WTC11 (cell line): ENCODE data around the gene LAPTM5. TPM values are rescaled to one million over a fixed set of nuclear protein-coding genes. Genes with fewer than 3 reads are reported as not detected.

Source experiments
- ATAC-seq: fragments of 200-7000 bp; cut with Tn5 transposase; 2 replicates; pipeline ENCODE4 v1.10.0; 2021; ENCODE audit warnings: mild to moderate bottlenecking, moderate library complexity
- CTCF ChIA-PET: fragments of 300-600 bp; sonication (Branson Sonifier 250); formaldehyde crosslinking; loops from one replicate; lab custom pipeline; 2021; ENCODE audit warnings: antibody characterized with exemption; lab: Charles Lee
- POLR2A ChIA-PET: fragments of 350-600 bp; sonication (Branson Sonifier 250); formaldehyde crosslinking; loops from one replicate; lab custom pipeline; 2021; ENCODE audit warnings: antibody characterized with exemption; lab: Charles Lee
- DNase-seq: peaks from one replicate; pipeline ENCODE4 v3.0.0; 2021; ENCODE audit warnings: low spot score
- H3K27ac Mint-ChIP-seq: 2 replicates; pipeline ENCODE4 v1.8.0; 2021; ENCODE audit warnings: mixed read lengths
- H3K27me3 Mint-ChIP-seq: 2 replicates; pipeline ENCODE4 v1.8.0; 2021; ENCODE audit warnings: low read depth, mild to moderate bottlenecking, moderate library complexity, mixed read lengths
- H3K36me3 Mint-ChIP-seq: 2 replicates; pipeline ENCODE4 v1.8.0; 2021; ENCODE audit warnings: mixed read lengths
- H3K4me1 Mint-ChIP-seq: 2 replicates; pipeline ENCODE4 v1.8.0; 2022; ENCODE audit warnings: mixed read lengths
- H3K4me3 Mint-ChIP-seq: 2 replicates; pipeline ENCODE4 v1.8.0; 2021; ENCODE audit warnings: mild to moderate bottlenecking, moderate library complexity, mixed read lengths
- H3K9me3 Mint-ChIP-seq: 2 replicates; pipeline ENCODE4 v1.8.0; 2021; ENCODE audit warnings: mixed read lengths
- AFF4 ChIP-seq: sonication (generic); formaldehyde crosslinking; IDR thresholded peaks from 2 replicates; pipeline ENCODE4 v1.8.1; 2023; ENCODE audit warnings: mild to moderate bottlenecking, missing genetic modification reagents, borderline replicate concordance
- ARID4B ChIP-seq: sonication (generic); formaldehyde crosslinking; IDR thresholded peaks from 2 replicates; pipeline ENCODE4 v1.8.0; 2023; ENCODE audit warnings: missing genetic modification reagents, mild to moderate bottlenecking, borderline replicate concordance
- ESRRA ChIP-seq: sonication (generic); formaldehyde crosslinking; IDR thresholded peaks from 2 replicates; pipeline ENCODE4 v1.8.1; 2022; ENCODE audit warnings: mild to moderate bottlenecking, missing genetic modification reagents, borderline replicate concordance
- JAZF1 ChIP-seq: fragments of 250-450 bp; sonication (Bioruptor Pico); IDR thresholded peaks from 2 replicates; pipeline ENCODE4 v1.9.0; 2021; ENCODE audit warnings: moderate library complexity, mild to moderate bottlenecking, inconsistent platforms
- MLX ChIP-seq: sonication (generic); formaldehyde crosslinking; IDR thresholded peaks from 2 replicates; pipeline ENCODE4 v1.8.1; 2023; ENCODE audit warnings: mild to moderate bottlenecking, missing genetic modification reagents, moderate library complexity
- NFATC4 ChIP-seq: fragments of 250-450 bp; sonication (Bioruptor Pico); IDR thresholded peaks from 2 replicates; pipeline ENCODE4 v1.9.0; 2021; ENCODE audit warnings: mild to moderate bottlenecking
- NFE2L1 ChIP-seq: sonication (generic); formaldehyde crosslinking; IDR thresholded peaks from 2 replicates; pipeline ENCODE4 v1.8.1; 2023; ENCODE audit warnings: missing genetic modification reagents
- NR1H2 ChIP-seq: sonication (generic); formaldehyde crosslinking; IDR thresholded peaks from 2 replicates; pipeline ENCODE4 v1.9.0; 2021; ENCODE audit warnings: mild to moderate bottlenecking, moderate library complexity, missing genetic modification reagents
- NR3C1 ChIP-seq: sonication (generic); formaldehyde crosslinking; conservative IDR thresholded peaks from 2 replicates; pipeline ENCODE4 v1.8.1; 2023; ENCODE audit warnings: low read depth, mild to moderate bottlenecking, missing genetic modification reagents
- USF2 ChIP-seq: sonication (generic); formaldehyde crosslinking; IDR thresholded peaks from 2 replicates; pipeline ENCODE4 v1.8.1; 2023; ENCODE audit warnings: mild to moderate bottlenecking, missing genetic modification reagents, moderate library complexity
- ZNF219 ChIP-seq: sonication (generic); formaldehyde crosslinking; IDR thresholded peaks from 2 replicates; pipeline ENCODE4 v1.8.0; 2023; ENCODE audit warnings: missing genetic modification reagents, mild to moderate bottlenecking, borderline replicate concordance
- ZNF317 ChIP-seq: sonication (generic); formaldehyde crosslinking; IDR thresholded peaks from 2 replicates; pipeline ENCODE4 v1.8.1; 2023; ENCODE audit warnings: low read depth, mild to moderate bottlenecking, moderate library complexity, missing genetic modification reagents, borderline replicate concordance
- ZNF396 ChIP-seq: fragments of 250-450 bp; sonication (Bioruptor Pico); IDR thresholded peaks from 2 replicates; pipeline ENCODE4 v1.8.0; 2021; ENCODE audit warnings: mild to moderate bottlenecking, moderate library complexity, borderline replicate concordance
- ZNF416 ChIP-seq: fragments of 250-450 bp; sonication (Bioruptor Pico); IDR thresholded peaks from 2 replicates; pipeline ENCODE4 v1.9.0; 2021; ENCODE audit warnings: mild to moderate bottlenecking, inconsistent platforms
- ZNF512 ChIP-seq: sonication (generic); formaldehyde crosslinking; IDR thresholded peaks from 2 replicates; pipeline ENCODE4 v1.8.1; 2022; ENCODE audit warnings: missing genetic modification reagents, borderline replicate concordance
- total RNA-seq: library from RNA; stranded (reverse); gene quantifications from 3 replicates; pipeline ENCODE4 v1.2.3, GENCODE V29; 2021

Gene LAPTM5
- total RNA-seq, 1 experiment from 2014 or later, result 1.3 TPM

GRCh38 chr1:30700528-30701257 lies 56.9 kb downstream of the LAPTM5 start (continued):
- TF ChIP-seq ZNF512 (CRISPR knock-in tag) (no peak), ARID4B (CRISPR knock-in tag) (no peak), NR3C1 (no peak), NFATC4 (no peak), ESRRA (CRISPR knock-in tag) (no peak), MLX (CRISPR knock-in tag) (no peak), ZNF416 (CRISPR knock-in tag) (no peak)

GRCh38 chr1:30699762-30700161 lies 57.8 kb downstream of the LAPTM5 start:
- POLR2A ChIA-PET, result no interaction called here
- peaks cover 6% of the 10 kb centered on the region for H3K4me1 Mint-ChIP-seq
- no peak overlapping the region for H3K4me3 Mint-ChIP-seq
- ATAC-seq, result no peak
- H3K9me3 Mint-ChIP-seq, result no peaks in the 10 kb centered on the region
- TF ChIP-seq JAZF1 (CRISPR knock-in tag), result no peak
- no peak for TF ChIP-seq ZNF317
- no peak for TF ChIP-seq NR1H2 (CRISPR knock-in tag)
- no peak for TF ChIP-seq USF2
- no peak for TF ChIP-seq AFF4 (CRISPR knock-in tag)
- no peak for TF ChIP-seq NFE2L1 (CRISPR knock-in tag)
- no peak for TF ChIP-seq ZNF219 (CRISPR knock-in tag)
- TF ChIP-seq ZNF396 (CRISPR knock-in tag), result no peak
- H3K27ac Mint-ChIP-seq, result no peak overlapping the region
- no peaks in the 10 kb centered on the region for H3K36me3 Mint-ChIP-seq
- H3K27me3 Mint-ChIP-seq, result no peaks in the 10 kb centered on the region
- no peak for DNase-seq
- CTCF ChIA-PET, result no interaction called here
